ENCODE data around the gene ADGRG4. TPM values are rescaled to one million over a fixed set of nuclear protein-coding genes. Genes with fewer than 3 reads are reported as not detected.
A peak's percentile ranks its signal among the peaks of the same experiment; 100 is the strongest.
"Not testable (repeated sequence)": the region's sequence is repeated elsewhere in the genome, so short reads cannot be mapped to it uniquely, and the experiment has no call there.

ADGRG4 gene, protein sequence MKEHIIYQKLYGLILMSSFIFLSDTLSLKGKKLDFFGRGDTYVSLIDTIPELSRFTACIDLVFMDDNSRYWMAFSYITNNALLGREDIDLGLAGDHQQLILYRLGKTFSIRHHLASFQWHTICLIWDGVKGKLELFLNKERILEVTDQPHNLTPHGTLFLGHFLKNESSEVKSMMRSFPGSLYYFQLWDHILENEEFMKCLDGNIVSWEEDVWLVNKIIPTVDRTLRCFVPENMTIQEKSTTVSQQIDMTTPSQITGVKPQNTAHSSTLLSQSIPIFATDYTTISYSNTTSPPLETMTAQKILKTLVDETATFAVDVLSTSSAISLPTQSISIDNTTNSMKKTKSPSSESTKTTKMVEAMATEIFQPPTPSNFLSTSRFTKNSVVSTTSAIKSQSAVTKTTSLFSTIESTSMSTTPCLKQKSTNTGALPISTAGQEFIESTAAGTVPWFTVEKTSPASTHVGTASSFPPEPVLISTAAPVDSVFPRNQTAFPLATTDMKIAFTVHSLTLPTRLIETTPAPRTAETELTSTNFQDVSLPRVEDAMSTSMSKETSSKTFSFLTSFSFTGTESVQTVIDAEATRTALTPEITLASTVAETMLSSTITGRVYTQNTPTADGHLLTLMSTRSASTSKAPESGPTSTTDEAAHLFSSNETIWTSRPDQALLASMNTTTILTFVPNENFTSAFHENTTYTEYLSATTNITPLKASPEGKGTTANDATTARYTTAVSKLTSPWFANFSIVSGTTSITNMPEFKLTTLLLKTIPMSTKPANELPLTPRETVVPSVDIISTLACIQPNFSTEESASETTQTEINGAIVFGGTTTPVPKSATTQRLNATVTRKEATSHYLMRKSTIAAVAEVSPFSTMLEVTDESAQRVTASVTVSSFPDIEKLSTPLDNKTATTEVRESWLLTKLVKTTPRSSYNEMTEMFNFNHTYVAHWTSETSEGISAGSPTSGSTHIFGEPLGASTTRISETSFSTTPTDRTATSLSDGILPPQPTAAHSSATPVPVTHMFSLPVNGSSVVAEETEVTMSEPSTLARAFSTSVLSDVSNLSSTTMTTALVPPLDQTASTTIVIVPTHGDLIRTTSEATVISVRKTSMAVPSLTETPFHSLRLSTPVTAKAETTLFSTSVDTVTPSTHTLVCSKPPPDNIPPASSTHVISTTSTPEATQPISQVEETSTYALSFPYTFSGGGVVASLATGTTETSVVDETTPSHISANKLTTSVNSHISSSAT (N-terminal part only)
- not detected for polyA plus RNA-seq

DNA sequence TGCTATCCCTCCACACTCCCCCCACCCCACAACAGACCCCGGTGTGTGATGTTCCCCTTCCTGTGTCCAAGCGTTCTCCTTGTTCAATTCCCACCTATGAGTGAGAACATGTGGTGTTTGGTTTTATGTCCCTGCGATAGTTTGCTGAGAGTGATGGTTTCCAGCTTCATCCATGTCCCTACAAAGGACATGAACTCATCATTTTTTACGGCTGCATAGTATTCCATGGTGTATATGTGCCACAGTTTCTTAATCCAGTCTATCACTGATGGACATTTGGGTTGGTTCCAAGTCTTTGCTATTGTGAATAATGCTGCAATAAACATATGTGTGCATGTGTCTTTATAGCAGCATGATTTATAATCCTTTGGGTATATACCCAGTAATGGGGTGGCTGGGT lies at the start of gene ADGRG4:
Gene ADGRG4 (plus strand): TSS at position 243 of the 400 bp plus-strand sequence. CDS start 7,815 bp downstream, outside the sequence.
- not testable (repeated sequence) for H3K36me3 Mint-ChIP-seq; H3K27me3 Mint-ChIP-seq (ENCODE audit: low read depth in 3 of 3); H3K27ac Mint-ChIP-seq; H3K9me3 Mint-ChIP-seq; DNase-seq; H3K4me3 Mint-ChIP-seq; H3K4me1 Mint-ChIP-seq

DNA sequence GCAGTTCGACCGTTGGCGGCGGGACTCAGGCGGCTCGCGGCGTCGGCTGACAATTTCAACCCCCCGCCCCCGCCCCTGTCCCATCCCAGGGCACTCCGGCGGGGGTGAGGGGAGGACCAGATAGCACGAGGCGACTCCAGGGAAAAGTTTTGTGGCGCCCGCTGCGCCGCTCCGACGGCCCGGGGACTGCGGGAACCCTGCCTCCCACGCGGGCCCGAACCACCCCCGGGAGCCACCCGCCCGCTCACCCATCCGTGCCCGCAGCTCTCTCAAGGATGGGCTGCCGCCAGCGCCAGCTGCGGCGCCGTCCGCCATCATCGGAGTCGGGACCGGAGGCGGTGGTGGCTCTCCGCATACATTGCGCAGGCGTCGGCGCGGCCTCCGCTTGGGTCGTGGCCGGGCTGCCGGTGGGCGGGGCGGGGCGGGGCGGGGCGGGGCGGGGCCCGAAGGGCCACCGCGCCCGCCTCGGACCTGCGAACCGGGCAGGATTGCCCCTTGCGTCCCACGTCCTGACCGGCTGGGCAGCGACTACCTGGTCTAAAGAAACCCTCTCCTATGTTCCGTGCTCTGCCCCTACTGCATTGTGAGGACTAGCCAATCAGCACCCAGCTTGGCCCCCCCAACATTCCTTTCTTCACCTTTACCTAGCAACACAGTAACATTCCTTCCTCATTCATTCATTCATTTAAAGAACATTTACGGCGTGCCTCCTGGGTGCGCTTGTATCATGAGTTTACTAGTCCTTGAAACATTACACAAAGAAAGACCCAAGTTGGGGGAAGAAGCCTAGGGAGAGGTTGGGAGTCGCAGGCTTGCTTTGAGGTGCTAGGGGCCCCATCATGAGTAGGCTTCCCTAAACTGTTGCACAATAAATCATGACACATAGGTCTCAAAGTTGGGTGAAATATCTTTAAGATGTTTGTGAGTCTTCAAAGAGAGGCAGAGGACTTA lies 49.4 kb upstream of the ADGRG4 start, which contains the start of gene MAP7D3:
Gene MAP7D3 (minus strand): TSS at position 360 of the 951 bp plus-strand sequence. CDS start 42 bp downstream, at position 318.
- Mint-ChIP-seq H3K27me3 (ENCODE audit: low read depth in 3 of 3) (peaks cover 0 to 4% (median 2%) of the 10 kb centered on the region in 3 donors), H3K4me3 (peak within 1 kb of the TSS; percentile 88 to 98 (median 93)), H3K4me1 (peaks cover 0 to 2% of the 10 kb centered on the region in 2 donors), H3K36me3 (no peaks in the 10 kb centered on the region), H3K9me3 (no peaks in the 10 kb centered on the region), H3K27ac (peak within 1 kb of the TSS in 5 of 6 donors; percentile 49 to 91 (median 83))
- DNase-seq: peak; percentile 61 to 70 (median 66)

DNA sequence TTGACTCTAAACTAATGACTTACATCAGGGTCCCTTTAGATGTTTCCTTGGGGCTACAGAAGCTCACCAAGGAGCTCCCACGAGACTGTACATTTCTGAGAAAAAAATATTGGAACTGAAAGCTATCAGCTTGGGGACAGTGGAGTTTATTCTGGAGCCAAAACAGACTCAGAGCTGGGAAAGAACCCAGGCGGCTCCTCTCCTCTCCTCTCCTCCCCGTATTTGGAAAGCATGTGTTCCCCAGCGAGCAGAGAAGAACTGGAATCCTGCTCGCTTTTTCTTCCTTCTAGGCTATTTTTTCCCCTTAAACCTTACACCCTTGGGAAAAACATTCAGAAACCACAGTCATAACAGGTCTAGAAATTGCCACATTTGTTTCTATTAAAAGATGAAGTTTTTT lies 45.2 kb upstream of the ADGRG4 start:
- no peak for DNase-seq
- Mint-ChIP-seq H3K36me3 (no peaks in the 10 kb centered on the region), H3K4me1 (peaks cover 10 to 15% of the 10 kb centered on the region in 2 donors), H3K9me3 (no peaks in the 10 kb centered on the region), H3K4me3 (no peak overlapping the region), H3K27ac (no peak overlapping the region), H3K27me3 (ENCODE audit: low read depth in 3 of 3) (peaks cover 0 to 3% (median 2%) of the 10 kb centered on the region in 3 donors)

DNA sequence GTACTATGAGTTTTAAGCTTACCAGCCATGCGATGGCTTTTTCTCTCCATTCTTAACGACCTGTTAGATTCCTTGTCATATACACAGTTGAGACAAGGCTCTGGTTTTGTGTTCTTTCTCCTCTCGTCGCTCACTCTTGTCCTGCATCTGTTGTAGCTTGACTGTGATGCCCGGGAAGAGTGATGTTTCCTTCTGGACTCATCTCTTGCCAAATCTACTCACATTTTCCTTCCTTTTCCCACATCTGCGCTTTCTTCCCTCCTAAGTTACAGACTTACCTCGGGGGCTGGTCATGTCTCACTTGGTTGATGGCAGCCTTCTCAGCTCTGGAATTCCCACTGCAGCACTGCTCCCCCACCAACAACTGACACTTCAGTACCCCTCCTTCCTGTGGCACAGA lies 44.7 kb upstream of the ADGRG4 start:
- no peak for DNase-seq
- Mint-ChIP-seq H3K27ac (no peak overlapping the region), H3K27me3 (ENCODE audit: low read depth in 3 of 3) (peaks cover 0 to 3% (median 2%) of the 10 kb centered on the region in 3 donors), H3K4me1 (peaks cover 10 to 15% of the 10 kb centered on the region in 2 donors), H3K9me3 (no peaks in the 10 kb centered on the region), H3K4me3 (no peak overlapping the region), H3K36me3 (no peaks in the 10 kb centered on the region)

DNA sequence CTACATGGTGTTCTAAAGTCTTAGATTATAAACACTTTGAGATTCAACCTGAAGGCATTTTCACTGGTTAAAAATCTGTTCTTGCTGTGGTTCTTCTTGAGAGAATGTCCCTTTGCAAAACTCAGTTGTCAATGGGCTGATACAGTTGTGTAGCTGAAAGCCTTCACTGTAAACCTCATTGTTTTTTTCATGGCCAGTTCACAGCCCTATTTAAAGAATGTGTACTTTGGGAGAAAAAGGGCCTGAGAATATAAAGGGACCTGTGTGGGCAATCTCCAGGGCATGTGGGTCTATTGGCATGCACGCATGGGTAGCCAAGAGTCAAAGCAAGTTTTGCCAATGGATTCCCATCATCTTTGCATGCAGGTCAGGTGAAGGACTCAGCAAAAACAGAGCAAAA lies 41.8 kb upstream of the ADGRG4 start:
- H3K9me3 Mint-ChIP-seq: no peaks in the 10 kb centered on the region
- peaks cover 10 to 12% of the 10 kb centered on the region in 2 donors for H3K4me1 Mint-ChIP-seq
- H3K36me3 Mint-ChIP-seq: no peaks in the 10 kb centered on the region
- peaks cover 0 to 3% (median 0%) of the 10 kb centered on the region in 3 donors for H3K27me3 Mint-ChIP-seq (ENCODE audit: low read depth in 3 of 3)
- H3K4me3 Mint-ChIP-seq: no peak overlapping the region
- DNase-seq: no peak
- H3K27ac Mint-ChIP-seq: peak overlapping the region in 1 of 6 donors; percentile 52

DNA sequence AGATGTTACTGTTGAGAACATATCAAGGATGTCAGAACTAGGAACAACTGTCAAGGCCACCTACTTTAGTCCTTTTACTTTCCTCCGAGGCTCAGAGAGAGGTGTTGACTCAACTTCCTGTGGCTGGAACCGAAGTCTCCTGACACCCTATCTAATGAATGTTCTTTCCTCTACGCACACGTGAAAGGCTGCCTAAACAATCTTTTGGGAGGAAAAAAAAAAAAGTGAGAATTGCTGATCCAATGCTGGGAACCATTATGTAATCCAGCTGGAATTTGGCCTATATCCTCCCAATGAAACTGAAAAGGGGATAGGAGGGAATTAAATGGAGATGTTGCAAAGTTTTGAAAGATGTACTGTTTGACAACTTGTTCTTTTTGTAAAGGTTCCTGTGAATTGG lies 41.2 kb upstream of the ADGRG4 start:
- H3K4me3 Mint-ChIP-seq: peak overlapping the region in 1 of 5 donors; percentile 50
- H3K4me1 Mint-ChIP-seq: peaks cover 10 to 12% of the 10 kb centered on the region in 2 donors
- no peaks in the 10 kb centered on the region for H3K36me3 Mint-ChIP-seq
- peak in 1 of 3 donors; percentile 4 for DNase-seq
- H3K27me3 Mint-ChIP-seq (ENCODE audit: low read depth in 3 of 3): peaks cover 0 to 3% (median 0%) of the 10 kb centered on the region in 3 donors
- peak overlapping the region in 4 of 6 donors; percentile 30 to 70 (median 60) for H3K27ac Mint-ChIP-seq
- H3K9me3 Mint-ChIP-seq: no peaks in the 10 kb centered on the region

DNA sequence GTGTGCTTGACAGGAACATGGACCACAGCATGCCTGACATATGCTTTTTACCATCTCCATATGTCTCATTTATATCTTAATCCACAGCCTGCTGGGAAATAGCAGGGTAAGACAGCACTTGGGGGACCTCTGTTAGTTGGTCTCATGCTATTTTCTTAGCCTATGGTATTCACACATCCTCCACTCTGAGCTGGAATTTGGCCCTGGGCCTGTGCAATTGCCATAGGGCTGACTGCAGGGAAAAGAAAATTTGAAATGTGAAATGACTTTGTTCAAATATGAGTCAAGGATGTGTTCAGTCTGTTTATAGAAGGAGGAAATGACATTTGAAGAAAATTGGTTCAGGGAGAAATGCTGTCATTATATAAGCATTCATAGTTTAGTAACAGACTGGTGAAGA lies 40.0 kb upstream of the ADGRG4 start:
- H3K4me3 Mint-ChIP-seq: no peak overlapping the region
- peaks cover 10 to 12% of the 10 kb centered on the region in 2 donors for H3K4me1 Mint-ChIP-seq
- H3K27me3 Mint-ChIP-seq (ENCODE audit: low read depth in 3 of 3): peaks cover 0 to 3% (median 2%) of the 10 kb centered on the region in 3 donors
- DNase-seq: no peak
- no peaks in the 10 kb centered on the region for H3K9me3 Mint-ChIP-seq
- H3K27ac Mint-ChIP-seq: no peak overlapping the region
- H3K36me3 Mint-ChIP-seq: no peaks in the 10 kb centered on the region

DNA sequence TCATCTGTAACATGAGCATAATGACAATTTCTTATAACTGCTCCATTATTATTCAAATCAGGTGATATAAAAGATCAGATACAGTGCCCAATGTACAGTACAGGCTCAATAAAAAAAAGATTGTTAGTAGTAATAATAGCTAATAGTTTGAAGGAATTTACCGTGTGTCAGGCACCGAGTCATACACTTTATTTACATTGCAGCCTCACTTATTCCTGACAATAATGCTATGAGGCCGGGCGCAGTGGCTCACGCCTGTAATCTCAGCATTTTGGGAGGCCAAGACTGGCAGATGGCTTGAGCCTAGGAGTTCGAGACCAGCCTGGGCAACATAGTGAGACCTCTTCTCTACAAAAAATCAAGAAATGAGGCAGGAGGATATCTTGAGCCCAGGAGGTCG lies 39.4 kb upstream of the ADGRG4 start:
- Mint-ChIP-seq H3K9me3 (no peaks in the 10 kb centered on the region), H3K27me3 (ENCODE audit: low read depth in 3 of 3) (peaks cover 0 to 3% (median 2%) of the 10 kb centered on the region in 3 donors), H3K27ac (no peak overlapping the region), H3K36me3 (no peaks in the 10 kb centered on the region), H3K4me1 (peaks cover 10 to 12% of the 10 kb centered on the region in 2 donors), H3K4me3 (no peak overlapping the region)
- no peak for DNase-seq

DNA sequence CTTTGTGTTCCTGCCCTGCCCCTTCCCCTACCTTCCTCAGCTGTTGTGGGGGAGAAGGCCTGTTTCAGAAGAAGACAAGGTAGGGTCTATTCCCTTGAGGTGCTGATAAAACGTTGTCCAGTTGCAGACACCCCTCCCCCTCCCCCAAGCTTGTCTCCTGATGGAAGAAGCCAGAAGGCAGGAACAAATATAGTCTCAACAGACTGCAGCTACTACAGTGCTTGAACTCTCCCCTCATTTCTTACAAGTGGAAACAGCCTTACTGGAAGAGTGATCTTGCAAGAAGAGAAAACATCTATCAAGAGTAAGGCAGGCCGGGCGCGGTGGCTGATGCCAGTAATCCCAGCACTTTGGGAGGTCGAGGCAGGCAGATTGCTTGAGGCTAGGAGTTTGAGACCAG lies 38.5 kb upstream of the ADGRG4 start:
- no peak overlapping the region for H3K27ac Mint-ChIP-seq

DNA sequence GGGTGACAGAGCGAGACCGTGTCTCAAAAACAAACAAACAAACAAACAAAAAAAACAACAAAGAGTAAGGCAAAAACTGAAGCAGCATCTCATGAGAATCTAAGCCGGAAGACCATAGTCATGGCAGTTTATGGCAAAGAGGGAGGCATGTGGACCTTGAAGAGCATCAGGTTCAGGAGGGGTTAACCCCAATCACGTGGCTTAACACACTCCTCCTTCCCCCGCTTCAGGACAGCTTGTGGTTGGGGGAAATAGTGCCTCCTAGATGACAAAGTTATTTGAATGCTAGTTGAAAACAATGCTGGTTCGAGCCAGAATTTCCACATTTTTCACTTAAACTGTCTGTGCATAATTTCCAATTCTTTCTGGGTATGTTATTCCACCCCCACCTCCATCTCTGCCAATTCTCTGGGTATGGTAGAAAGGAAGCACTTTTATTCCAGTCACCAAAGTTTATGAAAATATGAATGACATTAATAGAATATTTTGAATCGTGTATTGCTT lies 37.9 kb upstream of the ADGRG4 start:
- Mint-ChIP-seq H3K27ac (no peak overlapping the region), H3K4me1 (peaks cover 10 to 12% of the 10 kb centered on the region in 2 donors), H3K4me3 (no peak overlapping the region), H3K9me3 (no peaks in the 10 kb centered on the region), H3K36me3 (no peaks in the 10 kb centered on the region), H3K27me3 (ENCODE audit: low read depth in 3 of 3) (peaks cover 0 to 5% (median 2%) of the 10 kb centered on the region in 3 donors)
- DNase-seq: no peak

More for the DNA sequence above, 38.5 kb upstream of the ADGRG4 start:
- no peaks in the 10 kb centered on the region for H3K36me3 Mint-ChIP-seq
- H3K4me1 Mint-ChIP-seq: peaks cover 10 to 12% of the 10 kb centered on the region in 2 donors
- H3K9me3 Mint-ChIP-seq: no peaks in the 10 kb centered on the region
- no peak overlapping the region for H3K4me3 Mint-ChIP-seq
- no peak for DNase-seq
- peaks cover 0 to 3% (median 2%) of the 10 kb centered on the region in 3 donors for H3K27me3 Mint-ChIP-seq (ENCODE audit: low read depth in 3 of 3)

DNA sequence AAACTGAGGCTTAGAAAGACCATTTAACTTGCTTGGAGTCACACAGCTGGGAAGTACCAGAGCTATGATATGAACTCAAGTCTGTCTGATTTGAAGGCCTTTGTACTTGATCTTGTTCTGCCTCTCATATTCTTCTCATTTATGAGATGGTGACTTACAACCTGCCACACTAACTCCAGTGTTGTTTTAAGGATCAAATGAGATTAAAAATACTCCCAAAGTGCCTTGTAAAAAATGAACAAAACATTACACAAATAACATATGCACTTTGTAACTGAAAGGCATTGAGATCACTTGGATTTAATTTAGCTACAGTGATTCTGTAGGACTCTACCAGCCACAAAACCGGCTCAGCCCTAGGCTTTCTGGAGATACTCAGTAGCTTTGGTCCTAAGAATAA lies 33.9 kb upstream of the ADGRG4 start:
- no peak for DNase-seq
- no peaks in the 10 kb centered on the region for H3K4me1 Mint-ChIP-seq
- no peaks in the 10 kb centered on the region for H3K9me3 Mint-ChIP-seq
- H3K4me3 Mint-ChIP-seq: no peak overlapping the region
- no peak overlapping the region for H3K27ac Mint-ChIP-seq
- H3K36me3 Mint-ChIP-seq: no peaks in the 10 kb centered on the region
- peaks cover 0 to 6% (median 2%) of the 10 kb centered on the region in 3 donors for H3K27me3 Mint-ChIP-seq (ENCODE audit: low read depth in 3 of 3)
